Measurements from ENCODE around the gene MAPK1IP1L. TPM values are rescaled to one million over a fixed set of nuclear protein-coding genes. Genes with fewer than 3 reads are reported as not detected.
"Not testable (repeated sequence)": the region's sequence is repeated elsewhere in the genome, so short reads cannot be mapped to it uniquely, and the experiment has no call there.

The MAPK1IP1L gene
- 20.4 and 74.8 TPM in 2 replicates for total RNA-seq (2014; rRNA removed; shearing (Covaris generic))

GRCh38 chr14:55051423-55052268, at the start of gene MAPK1IP1L:
Gene MAPK1IP1L, plus strand, starts transcription at chr14:55051647. Its CDS starts 10,037 bp downstream, at chr14:55061684.
- Histone ChIP-seq H3K4me3 (peak within 1 kb of the TSS; percentile 97), H3K36me3 (peaks cover 36% of the 10 kb centered on the region), H3K4me1 (replicated peaks) (peaks cover 17% of the 10 kb centered on the region), H3K27ac (peak within 1 kb of the TSS; percentile 99), H3K27me3 (replicated peaks) (no peaks in the 10 kb centered on the region), H3K9me3 (replicated peaks) (no peaks in the 10 kb centered on the region)
- DNase-seq (ENCODE audit: low read depth in 1 of 2, low spot score in 2 of 2): peak; percentile 93 to 98

GRCh38 chr14:55005071-55005470, 46.4 kb upstream of the MAPK1IP1L start:
- no peak overlapping the region for H3K27ac ChIP-seq
- no peaks in the 10 kb centered on the region for H3K27me3 ChIP-seq (replicated peaks)
- no peaks in the 10 kb centered on the region for H3K9me3 ChIP-seq (replicated peaks)
- H3K36me3 ChIP-seq: peaks cover 38% of the 10 kb centered on the region
- no peaks in the 10 kb centered on the region for H3K4me1 ChIP-seq (replicated peaks)
- no peak for DNase-seq (ENCODE audit: low read depth in 1 of 2, low spot score in 2 of 2)
- H3K4me3 ChIP-seq: no peak overlapping the region

- Histone ChIP-seq H3K36me3 (peaks cover 35% of the 10 kb centered on the region), H3K4me1 (replicated peaks) (no peaks in the 10 kb centered on the region)
Measured at GRCh38 chr14:55015006-55015405, 36.4 kb upstream of the MAPK1IP1L start.

GRCh38 chr14:55019968-55020554, 31.4 kb upstream of the MAPK1IP1L start:
- no peak for DNase-seq (ENCODE audit: low read depth in 1 of 2, low spot score in 2 of 2)

More at GRCh38 chr14:55015006-55015405, 36.4 kb upstream of the MAPK1IP1L start:
- no peak overlapping the region for H3K4me3 ChIP-seq
- H3K27me3 ChIP-seq (replicated peaks): no peaks in the 10 kb centered on the region
- no peak overlapping the region for H3K27ac ChIP-seq
- no peak for DNase-seq (ENCODE audit: low read depth in 1 of 2, low spot score in 2 of 2)
- no peaks in the 10 kb centered on the region for H3K9me3 ChIP-seq (replicated peaks)

GRCh38 chr14:55024365-55024764, 27.1 kb upstream of the MAPK1IP1L start:
- H3K27me3 ChIP-seq (replicated peaks); DNase-seq (ENCODE audit: low read depth in 1 of 2, low spot score in 2 of 2); H3K4me3 ChIP-seq; H3K9me3 ChIP-seq (replicated peaks); H3K27ac ChIP-seq: not testable (repeated sequence)
- Histone ChIP-seq H3K4me1 (replicated peaks) (peaks cover 12% of the 10 kb centered on the region), H3K36me3 (peaks cover 31% of the 10 kb centered on the region)

More at GRCh38 chr14:55019968-55020554, 31.4 kb upstream of the MAPK1IP1L start:
- Histone ChIP-seq H3K27ac (no peak overlapping the region), H3K4me3 (no peak overlapping the region), H3K4me1 (replicated peaks) (no peaks in the 10 kb centered on the region), H3K9me3 (replicated peaks) (no peaks in the 10 kb centered on the region), H3K27me3 (replicated peaks) (no peaks in the 10 kb centered on the region), H3K36me3 (peaks cover 36% of the 10 kb centered on the region)

GRCh38 chr14:55025948-55026347, 25.5 kb upstream of the MAPK1IP1L start:
- H3K27ac ChIP-seq: peak overlapping the region; percentile 76; the same call in 1 of the 2 replicates
- peak overlapping the region; percentile 65 for H3K4me3 ChIP-seq
- DNase-seq (ENCODE audit: low read depth in 1 of 2, low spot score in 2 of 2): no peak
- H3K27me3 ChIP-seq (replicated peaks): no peaks in the 10 kb centered on the region
- H3K36me3 ChIP-seq: peaks cover 31% of the 10 kb centered on the region
- H3K9me3 ChIP-seq (replicated peaks): no peaks in the 10 kb centered on the region
- peaks cover 18% of the 10 kb centered on the region for H3K4me1 ChIP-seq (replicated peaks)

- H3K4me1 ChIP-seq (replicated peaks): peaks cover 22% of the 10 kb centered on the region
- DNase-seq (ENCODE audit: low read depth in 1 of 2, low spot score in 2 of 2): no peak
- H3K27ac ChIP-seq: peak overlapping the region; percentile 76
- peak overlapping the region; percentile 65 for H3K4me3 ChIP-seq
- H3K36me3 ChIP-seq: peaks cover 31% of the 10 kb centered on the region
- no peaks in the 10 kb centered on the region for H3K9me3 ChIP-seq (replicated peaks)
- H3K27me3 ChIP-seq (replicated peaks): no peaks in the 10 kb centered on the region
Measured at GRCh38 chr14:55026441-55026792, 25.0 kb upstream of the MAPK1IP1L start.

- H3K4me3 ChIP-seq: peak within 1 kb of the TSS; percentile 65
- no peaks in the 10 kb centered on the region for H3K9me3 ChIP-seq (replicated peaks)
Measured at GRCh38 chr14:55026793-55027561, 24.5 kb upstream of the MAPK1IP1L start, which contains the start of the genes SOCS4 and WDHD1. Gene SOCS4, plus strand, starts transcription at chr14:55027236. Its CDS starts 15,806 bp downstream, at chr14:55043042. Gene WDHD1, minus strand, starts transcription at chr14:55027099. Its CDS starts 312 bp downstream, at chr14:55026787.

GRCh38 chr14:55028066-55028465, 23.4 kb upstream of the MAPK1IP1L start:
- Histone ChIP-seq H3K4me1 (replicated peaks) (peaks cover 38% of the 10 kb centered on the region), H3K27ac (peak overlapping the region; percentile 76), H3K27me3 (replicated peaks) (no peaks in the 10 kb centered on the region), H3K4me3 (peak overlapping the region; percentile 65), H3K9me3 (replicated peaks) (no peaks in the 10 kb centered on the region), H3K36me3 (peaks cover 26% of the 10 kb centered on the region)
- DNase-seq (ENCODE audit: low read depth in 1 of 2, low spot score in 2 of 2): peak in 1 of 2 experiments; percentile 37

More at GRCh38 chr14:55026793-55027561, 24.5 kb upstream of the MAPK1IP1L start, which contains the start of the genes SOCS4 and WDHD1:
- Histone ChIP-seq H3K27ac (peak within 1 kb of the TSS; percentile 76), H3K4me1 (replicated peaks) (peaks cover 28% of the 10 kb centered on the region), H3K36me3 (peaks cover 28% of the 10 kb centered on the region), H3K27me3 (replicated peaks) (no peaks in the 10 kb centered on the region)
- DNase-seq (ENCODE audit: low read depth in 1 of 2, low spot score in 2 of 2): peak; percentile 95

GRCh38 chr14:55028476-55028875, 23.0 kb upstream of the MAPK1IP1L start:
- Histone ChIP-seq H3K27ac (peak overlapping the region; percentile 76; the same call in 1 of the 2 replicates), H3K4me3 (peak overlapping the region; percentile 65), H3K36me3 (peaks cover 21% of the 10 kb centered on the region), H3K9me3 (replicated peaks) (no peaks in the 10 kb centered on the region), H3K27me3 (replicated peaks) (no peaks in the 10 kb centered on the region), H3K4me1 (replicated peaks) (peaks cover 41% of the 10 kb centered on the region)
- no peak for DNase-seq (ENCODE audit: low read depth in 1 of 2, low spot score in 2 of 2)

GRCh38 chr14:55031190-55031589, 20.3 kb upstream of the MAPK1IP1L start:
- H3K27ac ChIP-seq: no peak overlapping the region; the same call in 1 of the 2 replicates

GRCh38 chr14:55037995-55038394, 13.5 kb upstream of the MAPK1IP1L start:
- not testable (repeated sequence) for H3K27me3 ChIP-seq (replicated peaks); H3K4me3 ChIP-seq; H3K9me3 ChIP-seq (replicated peaks); H3K27ac ChIP-seq; DNase-seq (ENCODE audit: low read depth in 1 of 2, low spot score in 2 of 2)
- H3K36me3 ChIP-seq: peaks cover 62% of the 10 kb centered on the region
- peaks cover 28% of the 10 kb centered on the region for H3K4me1 ChIP-seq (replicated peaks)

More at GRCh38 chr14:55031190-55031589, 20.3 kb upstream of the MAPK1IP1L start:
- peaks cover 23% of the 10 kb centered on the region for H3K36me3 ChIP-seq
- H3K27me3 ChIP-seq (replicated peaks): no peaks in the 10 kb centered on the region
- peaks cover 52% of the 10 kb centered on the region for H3K4me1 ChIP-seq (replicated peaks)
- H3K9me3 ChIP-seq (replicated peaks): no peaks in the 10 kb centered on the region
- no peak for DNase-seq (ENCODE audit: low read depth in 1 of 2, low spot score in 2 of 2)
- no peak overlapping the region for H3K4me3 ChIP-seq

- no peak for DNase-seq (ENCODE audit: low read depth in 1 of 2, low spot score in 2 of 2)
- Histone ChIP-seq H3K9me3 (replicated peaks) (no peaks in the 10 kb centered on the region), H3K27me3 (replicated peaks) (no peaks in the 10 kb centered on the region), H3K36me3 (peaks cover 69% of the 10 kb centered on the region), H3K27ac (no peak overlapping the region), H3K4me3 (no peak overlapping the region), H3K4me1 (replicated peaks) (peaks cover 24% of the 10 kb centered on the region)
Measured at GRCh38 chr14:55038708-55039107, 12.7 kb upstream of the MAPK1IP1L start.
